ENCODE measurements around the gene TNS2. TPM values are rescaled to one million over a fixed set of nuclear protein-coding genes. Genes with fewer than 3 reads are reported as not detected.

Gene TNS2
- total and polyA plus RNA-seq, 9 of the 15 experiments (the other 6 are each of a cell fraction or from before 2014, with no cell fraction given) = 0.28 to 3.1 (median 1.2) TPM; not detected in 1

GRCh38 chr12:53090554-53090953 lies 40.7 kb downstream of the TNS2 start (continued):
- TF ChIP-seq REST (IDR thresholded peaks at IDR 0.05; ENCODE audit: borderline replicate concordance) = peak; percentile 71; the same call in 1 of the 2 replicates
- no peak for TF ChIP-seq REST (CRISPR knock-in tag; IDR thresholded peaks at IDR 0.05; ENCODE audit: low read depth)

- Histone ChIP-seq H3K9me3 (replicated peaks; ENCODE audit: control insufficient read depth, insufficient read depth, low read depth, low read length) (no peaks in the 10 kb centered on the region), H3K4me1 (replicated peaks in 1 of 2; ENCODE audit: control insufficient read depth in 2 of 2, insufficient read depth in 2 of 2, low read length in 2 of 2) (peaks cover 6 to 11% of the 10 kb centered on the region in 2 experiments), H3K4me3 (no peak overlapping the region), H4K20me1 (replicated peaks; ENCODE audit: control insufficient read depth, insufficient read depth, low read length) (no peaks in the 10 kb centered on the region), H3K4me2 (ENCODE audit: insufficient read depth, low read length) (no peak overlapping the region), H3K79me2 (ENCODE audit: control insufficient read depth, insufficient read depth, low read length) (no peaks in the 10 kb centered on the region), H2AFZ (ENCODE audit: low read depth, low read length) (0 out of 2 replicates have a peak overlapping the region, but pooled peaks have one; percentile 1), H3K27ac (ENCODE audit: extremely low read depth, low read depth, low read length) (no peak overlapping the region), H3K9ac (ENCODE audit: insufficient read depth in 1 of 2, low read depth in 2 of 2, low read length in 2 of 2) (no peak overlapping the region), H3K36me3 (ENCODE audit: control insufficient read depth, insufficient read depth, low read length) (no peaks in the 10 kb centered on the region), H3K27me3 (ENCODE audit: control insufficient read depth in 2 of 2, insufficient read depth in 2 of 2, low read length in 2 of 2) (no peaks in the 10 kb centered on the region), H3K9me1 (ENCODE audit: control insufficient read depth, insufficient read depth, low read length) (no peaks in the 10 kb centered on the region)
- FAIRE-seq (no peak), ATAC-seq (peak; percentile 35; the same call in 1 of the 3 replicates), DNase-seq (ENCODE audit: extremely low read depth in 1 of 4, low spot score in 3 of 4) (peak in 1 of 4 experiments; percentile 17)
- no TSS peak for BruUV-seq (replicated peaks)
- TF ChIP-seq ZBTB33 (CRISPR knock-in tag; IDR thresholded peaks at IDR 0.05) (peak; percentile 48; the same call in 1 of the 2 replicates), RERE (CRISPR knock-in tag; IDR thresholded peaks at IDR 0.05; ENCODE audit: borderline replicate concordance) (no peak)
- WGBS (ENCODE audit: insufficient coverage, low coverage, missing lambda C conversion rate) = 25% methylated on average over 6 of the region's 6 CpGs
- ChIA-PET CTCF (ENCODE audit: low intra/inter-chr PET ratio) (no interaction called here), POLR2A (interaction anchor here (0.5 to 2.6 kb wide), 4 partner anchors 9 to 263 kb away, joined by 3 to 12 read pairs (median 4); partner anchors contain the start of gene SPRYD3)
- in situ Hi-C loops (cut with MboI) = no loop called here
- intact Hi-C loops (cut with micrococcal nuclease) = no loop called here
These were observed 41.9 kb downstream of the TNS2 start for GRCh38 chr12:53091756-53092155.
